HUDEP-2 (cell line): Measurements from ENCODE around the gene CDK3.

Experiments used
- DNase-seq, 76 experiments: peaks; one replicate each; lab custom pipeline; 2025; ENCODE audit not compliant: unreplicated experiment in 76 of 76; lab: John Stamatoyannopoulos, UW

CDK3 gene

GRCh38 chr17:75987041-75987440 is 13.6 kb upstream of the CDK3 start:
- peak in 2 of 76 experiments; percentile 14 to 20 for DNase-seq

DNA sequence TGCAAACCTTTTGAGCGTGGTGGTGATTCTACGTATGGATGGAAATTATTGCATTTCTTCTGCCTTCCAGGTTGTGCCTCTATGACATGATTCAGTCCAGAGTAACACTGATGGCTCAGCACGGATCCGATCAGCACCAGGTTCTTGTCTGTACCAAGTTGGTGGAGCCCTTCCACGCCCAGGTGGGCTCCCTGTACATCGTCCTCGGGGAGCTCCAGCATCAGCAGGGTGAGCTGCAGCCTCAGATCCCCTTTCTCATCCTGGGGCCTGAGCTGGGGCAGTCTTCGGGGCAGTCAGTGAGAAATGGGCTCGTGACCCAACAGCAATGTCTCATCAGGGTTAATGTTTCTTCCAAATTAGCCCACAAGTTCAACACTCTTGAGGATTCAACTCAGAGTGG is 9.3 kb upstream of the CDK3 start:
- no peak for DNase-seq

- no peak for DNase-seq
These were observed 5.8 kb upstream of the CDK3 start for GRCh38 chr17:75994802-75995370.

GRCh38 chr17:75995385-75995925 is 5.2 kb upstream of the CDK3 start:
- DNase-seq: no peak

- DNase-seq: no peak
These were observed 3.7 kb upstream of the CDK3 start for GRCh38 chr17:75996665-75997590.

DNA sequence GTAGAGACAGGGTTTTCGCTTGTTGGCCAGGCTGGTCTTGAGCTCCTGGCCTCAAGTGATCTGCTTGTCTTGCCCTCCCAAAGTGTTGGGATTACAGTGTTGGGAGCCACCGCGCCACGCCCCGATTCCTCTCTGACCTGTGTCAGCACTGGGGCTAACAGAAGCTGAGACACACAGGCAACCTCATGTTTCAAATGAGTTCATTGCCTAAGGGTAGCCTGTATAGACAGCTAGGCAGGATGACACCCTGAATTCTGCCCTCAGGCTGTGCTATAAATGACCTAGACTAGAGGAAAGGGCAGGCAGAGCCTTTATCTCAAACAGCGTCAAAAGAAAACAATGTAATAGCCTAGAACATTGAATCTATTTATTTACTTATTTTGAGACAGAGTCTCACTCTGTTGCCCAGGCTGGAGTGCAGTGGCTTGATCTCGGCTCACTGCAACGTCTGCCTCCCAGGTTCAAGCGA is 2.3 kb upstream of the CDK3 start:
- no peak for DNase-seq

GRCh38 chr17:76000016-76000754 is 470 bp upstream of the CDK3 start:
- DNase-seq: peak in 57 of 76 experiments; percentile 6 to 70 (median 42)

DNA sequence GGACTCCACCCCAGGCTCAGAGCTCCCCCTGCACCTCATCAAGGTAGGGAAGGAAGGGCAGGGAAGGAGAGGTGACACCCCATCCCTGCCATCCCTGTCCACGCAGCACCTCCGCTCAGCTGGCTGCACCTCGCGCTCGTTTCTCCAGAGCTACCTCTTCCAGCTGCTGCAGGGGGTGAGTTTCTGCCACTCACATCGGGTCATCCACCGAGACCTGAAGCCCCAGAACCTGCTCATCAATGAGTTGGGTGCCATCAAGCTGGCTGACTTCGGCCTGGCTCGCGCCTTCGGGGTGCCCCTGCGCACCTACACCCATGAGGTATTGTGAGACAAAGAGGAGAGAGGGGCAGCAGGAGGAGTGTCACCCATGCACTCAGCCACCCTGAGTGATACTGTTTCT is 1.4 kb downstream of the CDK3 start:
- no peak for DNase-seq

DNA sequence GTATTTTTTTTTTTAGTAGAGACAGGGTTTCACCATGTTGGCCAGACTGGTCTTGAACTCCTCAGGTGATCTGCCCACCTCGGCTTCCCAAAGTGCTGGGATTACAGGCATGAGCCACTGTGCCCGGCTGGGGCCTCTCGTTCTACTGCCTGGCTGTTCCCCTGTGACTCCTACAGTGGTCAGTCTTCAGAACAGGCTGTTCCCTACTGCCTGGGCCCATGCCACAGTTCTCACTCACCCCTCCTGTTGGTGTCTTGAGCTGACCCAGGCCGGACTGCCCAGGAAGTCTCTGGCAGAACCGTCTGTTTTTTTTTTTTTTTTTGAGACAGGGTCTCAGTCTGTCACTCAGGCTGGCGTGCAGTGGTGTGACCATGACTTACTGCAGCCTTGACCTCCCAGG is 3.3 kb downstream of the CDK3 start:
- no peak for DNase-seq

DNA sequence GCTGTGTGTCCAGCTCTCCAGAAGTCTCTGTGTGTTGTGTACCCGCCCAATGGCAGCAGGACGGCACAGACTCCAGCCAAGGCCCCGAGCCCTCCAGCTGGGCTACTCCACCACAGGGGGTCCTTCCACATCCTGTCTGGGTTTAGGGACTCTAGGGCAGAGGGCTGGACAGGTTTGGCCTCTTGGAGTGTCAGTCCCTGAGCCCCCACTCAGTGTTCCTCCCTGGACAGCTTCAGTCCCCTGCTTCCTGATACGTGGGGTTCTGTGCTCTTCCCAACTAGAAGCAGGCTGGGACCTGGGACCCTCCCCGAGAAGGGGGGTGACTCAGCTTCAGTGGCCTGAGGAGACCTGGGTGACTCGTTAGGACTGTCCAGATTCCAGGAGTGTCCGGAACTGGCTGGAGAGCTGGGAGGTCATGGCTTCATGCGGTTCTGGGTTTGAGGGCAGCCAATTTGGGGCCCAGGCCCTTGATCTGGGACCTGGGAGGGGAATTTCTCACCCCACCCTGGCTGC is 4.2 kb downstream of the CDK3 start:
- no peak for DNase-seq

DNA sequence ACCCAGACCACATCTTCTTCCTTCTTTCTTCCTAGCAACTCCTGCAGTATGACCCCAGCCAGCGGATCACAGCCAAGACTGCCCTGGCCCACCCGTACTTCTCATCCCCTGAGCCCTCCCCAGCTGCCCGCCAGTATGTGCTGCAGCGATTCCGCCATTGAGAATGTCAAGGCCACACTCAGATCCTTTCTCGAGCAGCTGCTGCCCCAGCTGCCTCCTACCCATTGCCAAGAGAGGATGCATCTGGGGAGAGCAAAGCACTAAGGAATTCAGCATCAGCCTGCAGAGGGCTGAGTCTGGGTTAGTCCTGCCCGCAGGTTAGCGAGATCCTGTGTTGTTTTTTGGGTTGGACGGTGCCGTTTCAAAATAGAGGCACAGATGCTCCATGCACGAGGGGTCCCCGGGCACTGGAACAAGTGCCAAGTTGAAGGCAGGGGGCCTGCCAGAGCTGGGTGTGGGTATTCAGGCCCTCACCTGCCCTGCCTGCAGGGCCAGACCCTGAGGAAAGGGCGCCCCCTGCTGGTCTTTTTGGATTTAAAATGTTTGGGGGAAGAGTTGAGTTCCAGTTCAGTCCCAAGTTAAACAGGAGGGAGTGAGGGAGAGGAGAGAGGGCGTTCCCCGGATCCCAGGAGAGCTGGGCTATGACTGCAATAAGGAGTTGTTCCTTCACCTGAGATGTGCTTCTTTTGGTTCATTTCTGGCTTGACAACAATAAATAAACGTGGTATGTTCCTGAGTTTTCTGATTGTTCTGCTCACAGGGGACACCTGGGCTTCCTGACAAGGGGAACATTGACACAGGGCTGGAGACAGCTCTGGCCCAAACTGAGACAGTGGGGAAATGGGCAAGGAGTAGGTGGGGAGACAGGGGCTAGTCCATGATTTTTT is 4.9 kb downstream of the CDK3 start:
- DNase-seq: peak in 65 of 76 experiments; percentile 7 to 89 (median 60)

- DNase-seq: no peak
These were observed 6.6 kb downstream of the CDK3 start for GRCh38 chr17:76007131-76007849.

GRCh38 chr17:76007850-76008165 is 7.2 kb downstream of the CDK3 start:
- DNase-seq: no peak

GRCh38 chr17:76008208-76008607 is 7.6 kb downstream of the CDK3 start:
- no peak for DNase-seq

- DNase-seq: no peak
These were observed 8.2 kb downstream of the CDK3 start for GRCh38 chr17:76008630-76009425.

DNA sequence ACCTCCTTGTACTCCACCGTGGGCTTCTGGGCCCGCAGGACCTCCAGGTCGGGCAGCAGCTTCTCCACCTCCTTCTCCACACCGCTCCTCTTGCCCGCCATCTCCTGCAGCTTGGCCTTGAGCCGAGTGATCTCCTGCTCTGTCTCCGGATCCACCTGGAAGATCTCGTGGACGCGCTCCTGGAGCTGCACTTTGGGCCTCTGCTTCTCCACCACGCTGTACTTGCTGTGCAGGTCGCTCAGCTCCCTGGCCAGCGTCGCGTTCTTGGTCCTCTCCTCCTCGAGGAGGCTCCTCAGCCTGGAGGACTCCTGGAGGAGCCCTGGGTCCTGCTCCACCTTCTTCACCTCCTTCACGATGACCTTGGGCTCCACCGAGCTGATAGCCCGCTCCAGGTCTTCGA is 8.8 kb downstream of the CDK3 start:
- DNase-seq: no peak

GRCh38 chr17:76009969-76010661 is 9.5 kb downstream of the CDK3 start:
- no peak for DNase-seq

DNA sequence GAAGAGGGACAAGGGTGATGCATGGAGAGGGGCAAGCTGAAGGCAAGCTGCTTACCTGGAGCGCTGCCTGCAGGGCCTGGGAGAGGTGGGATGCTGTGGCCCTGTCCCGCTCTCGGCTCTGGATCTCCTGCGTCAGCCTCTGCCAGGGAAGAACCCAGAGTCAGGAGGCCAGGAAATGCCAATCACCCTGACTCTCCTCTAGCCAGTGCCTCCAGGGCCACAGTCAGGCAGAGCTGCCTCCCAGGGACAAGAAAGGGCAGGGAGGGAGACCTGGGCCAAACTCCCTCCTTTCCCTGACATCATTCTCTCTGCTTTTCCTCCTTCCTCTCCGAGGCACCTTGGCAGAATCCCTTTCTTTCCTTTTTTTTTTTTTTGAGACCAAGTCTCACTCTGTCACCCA is 11.3 kb downstream of the CDK3 start:
- no peak for DNase-seq
